GM21390 (cell line): ENCODE measurements around the gene RSAD2.
A peak's percentile ranks its signal among the peaks of the same experiment; 100 is the strongest.
"Not testable (repeated sequence)": the region's sequence is repeated elsewhere in the genome, so short reads cannot be mapped to it uniquely, and the experiment has no call there.

ENCODE experiments used
- ATAC-seq: cut with Tn5 transposase; IDR thresholded peaks from one replicate; pipeline ENCODE4 v1.9.1; 2021; ENCODE audit not compliant: unreplicated experiment

Gene RSAD2, protein sequence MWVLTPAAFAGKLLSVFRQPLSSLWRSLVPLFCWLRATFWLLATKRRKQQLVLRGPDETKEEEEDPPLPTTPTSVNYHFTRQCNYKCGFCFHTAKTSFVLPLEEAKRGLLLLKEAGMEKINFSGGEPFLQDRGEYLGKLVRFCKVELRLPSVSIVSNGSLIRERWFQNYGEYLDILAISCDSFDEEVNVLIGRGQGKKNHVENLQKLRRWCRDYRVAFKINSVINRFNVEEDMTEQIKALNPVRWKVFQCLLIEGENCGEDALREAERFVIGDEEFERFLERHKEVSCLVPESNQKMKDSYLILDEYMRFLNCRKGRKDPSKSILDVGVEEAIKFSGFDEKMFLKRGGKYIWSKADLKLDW

DNA sequence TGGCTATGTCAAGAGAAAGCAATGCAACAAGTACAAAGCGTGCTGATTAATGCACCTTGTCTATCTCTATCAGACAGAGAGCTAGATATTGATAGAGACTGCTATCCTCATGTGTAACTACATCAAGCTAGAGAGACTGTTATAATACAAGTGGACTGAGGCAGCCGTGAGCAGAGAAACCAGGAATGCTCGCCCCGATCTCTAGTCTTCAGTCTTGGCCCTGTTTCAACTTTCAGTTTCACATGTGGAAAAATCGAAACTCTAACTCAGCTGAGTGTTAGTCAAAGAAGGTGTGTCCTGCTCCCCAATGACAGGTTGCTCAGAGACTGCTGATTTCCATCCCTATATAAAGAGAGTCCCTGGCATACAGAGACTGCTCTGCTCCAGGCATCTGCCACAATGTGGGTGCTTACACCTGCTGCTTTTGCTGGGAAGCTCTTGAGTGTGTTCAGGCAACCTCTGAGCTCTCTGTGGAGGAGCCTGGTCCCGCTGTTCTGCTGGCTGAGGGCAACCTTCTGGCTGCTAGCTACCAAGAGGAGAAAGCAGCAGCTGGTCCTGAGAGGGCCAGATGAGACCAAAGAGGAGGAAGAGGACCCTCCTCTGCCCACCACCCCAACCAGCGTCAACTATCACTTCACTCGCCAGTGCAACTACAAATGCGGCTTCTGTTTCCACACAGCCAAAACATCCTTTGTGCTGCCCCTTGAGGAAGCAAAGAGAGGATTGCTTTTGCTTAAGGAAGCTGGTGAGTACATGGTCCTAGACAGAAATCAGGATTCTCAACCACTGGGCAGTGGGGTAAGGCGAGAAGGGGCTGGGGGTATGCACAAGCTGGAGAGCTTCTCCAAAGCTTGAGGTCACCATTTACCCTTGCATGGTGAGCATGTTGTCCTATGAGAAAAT, at the start of gene RSAD2:
Gene RSAD2 (plus strand): TSS at position 376 of the 903 bp plus-strand sequence. CDS start 24 bp downstream, at position 400.
- ATAC-seq = peak; percentile 74

- no peak for ATAC-seq
These were observed 49.3 kb upstream of the RSAD2 start for GRCh38 chr2:6828299-6828584.

DNA sequence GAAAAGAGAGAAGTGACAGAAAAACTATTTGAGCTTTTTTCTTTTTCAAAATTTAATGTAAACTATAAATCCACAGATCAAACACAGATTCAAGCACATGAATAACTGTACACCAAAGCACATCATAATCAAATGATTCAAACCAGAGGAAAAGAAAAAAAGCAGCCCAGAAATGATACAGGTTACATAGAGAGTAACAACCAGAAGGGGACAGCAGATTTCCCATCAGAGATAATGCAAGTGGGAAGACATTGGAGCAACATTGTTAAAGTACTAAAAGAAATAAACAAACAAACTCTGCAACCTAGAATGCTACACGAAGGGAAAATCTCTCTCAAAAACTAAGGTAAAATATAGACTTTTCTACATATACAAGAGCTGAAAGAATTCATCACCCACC, 46.3 kb upstream of the RSAD2 start:
- no peak for ATAC-seq

DNA sequence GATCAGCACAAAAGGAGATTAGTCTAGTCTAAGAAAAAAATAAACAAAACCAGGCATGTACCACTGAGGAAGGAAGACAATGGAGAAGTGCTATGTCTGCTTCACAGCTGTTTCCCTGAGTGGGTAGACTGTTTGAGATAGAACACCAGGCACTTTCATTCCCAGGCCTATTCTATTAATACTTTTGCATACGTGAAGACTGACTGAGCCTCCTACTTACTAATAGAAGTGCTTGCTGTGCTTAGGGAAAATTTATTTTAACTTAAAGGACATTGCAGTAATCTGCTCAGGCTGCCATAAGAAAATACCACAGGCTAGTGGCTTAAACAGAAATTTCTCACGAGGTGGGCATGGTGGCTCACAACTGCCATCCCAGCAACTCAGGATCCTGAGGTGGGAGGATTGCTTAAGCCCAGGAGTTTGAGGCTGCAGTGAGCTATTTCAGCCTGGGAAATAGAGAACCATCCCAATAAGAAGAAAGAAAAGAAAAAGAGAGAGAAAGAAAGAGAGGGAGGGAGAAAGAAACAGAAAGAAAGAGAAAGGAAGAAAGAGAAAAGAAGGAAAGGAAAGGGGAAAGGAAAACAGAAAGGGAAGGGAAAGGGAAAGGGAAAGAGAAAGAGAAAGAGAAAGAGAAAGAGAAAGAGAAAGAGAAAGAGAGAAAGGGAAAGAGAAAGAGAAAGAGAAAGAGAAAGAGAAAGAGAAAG, 44.8 kb upstream of the RSAD2 start:
- no peak for ATAC-seq

GRCh38 chr2:6833300-6833604, 44.3 kb upstream of the RSAD2 start:
- ATAC-seq = no peak

DNA sequence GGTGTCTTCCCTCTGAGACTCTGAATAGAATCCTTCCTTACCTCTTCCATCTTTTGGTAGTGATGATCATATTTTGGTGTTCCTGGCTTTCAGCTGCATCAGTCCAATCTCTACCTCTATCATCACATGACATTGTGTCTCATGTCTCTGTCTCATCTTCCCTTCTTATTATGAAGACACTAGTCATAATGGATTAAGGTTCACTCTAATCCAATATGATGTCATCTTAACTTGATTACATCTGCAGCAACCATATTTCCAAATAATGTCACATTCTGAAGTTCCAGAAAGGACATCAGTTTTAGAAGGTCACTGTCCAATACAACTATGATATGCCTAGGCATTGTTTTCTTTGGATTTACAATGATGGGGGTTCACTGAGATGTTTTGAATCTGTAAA, 43.4 kb upstream of the RSAD2 start:
- no peak for ATAC-seq

- ATAC-seq = no peak
These were observed 42.1 kb upstream of the RSAD2 start for GRCh38 chr2:6835467-6835866.

DNA sequence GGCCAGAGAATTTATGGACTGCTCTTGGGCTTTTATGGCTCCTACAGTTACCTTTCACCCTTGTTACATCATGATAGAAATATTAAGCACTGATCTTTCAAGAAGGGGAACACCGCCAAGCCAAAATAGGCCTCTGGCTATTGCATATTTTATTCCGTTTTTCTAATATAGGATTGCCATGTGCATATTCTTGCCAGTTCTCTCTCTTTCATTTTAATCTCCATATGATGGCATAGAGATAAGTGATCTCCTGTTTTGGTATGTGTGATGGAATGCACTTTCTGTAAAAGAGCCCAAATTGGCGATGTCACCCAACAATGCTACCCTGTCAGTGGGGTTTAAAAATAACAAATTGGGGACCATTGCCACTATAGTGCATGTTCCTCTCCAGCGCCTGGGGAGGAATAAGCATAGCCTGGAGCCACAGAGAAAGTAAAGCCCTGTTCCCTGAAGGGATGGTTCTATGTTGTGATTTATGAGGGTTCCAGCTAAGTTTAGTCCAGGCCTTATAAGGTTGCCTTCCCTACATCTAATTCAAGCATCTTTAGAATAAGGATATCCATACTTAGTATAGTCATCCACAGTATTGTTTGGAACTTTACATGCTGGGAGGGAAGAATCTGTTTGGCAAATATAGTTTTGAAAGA, 38.8 kb upstream of the RSAD2 start:
- no peak for ATAC-seq

- ATAC-seq = no peak
These were observed 35.9 kb upstream of the RSAD2 start for GRCh38 chr2:6841537-6842287.

- ATAC-seq = no peak
These were observed 32.3 kb upstream of the RSAD2 start for GRCh38 chr2:6845312-6845711.

DNA sequence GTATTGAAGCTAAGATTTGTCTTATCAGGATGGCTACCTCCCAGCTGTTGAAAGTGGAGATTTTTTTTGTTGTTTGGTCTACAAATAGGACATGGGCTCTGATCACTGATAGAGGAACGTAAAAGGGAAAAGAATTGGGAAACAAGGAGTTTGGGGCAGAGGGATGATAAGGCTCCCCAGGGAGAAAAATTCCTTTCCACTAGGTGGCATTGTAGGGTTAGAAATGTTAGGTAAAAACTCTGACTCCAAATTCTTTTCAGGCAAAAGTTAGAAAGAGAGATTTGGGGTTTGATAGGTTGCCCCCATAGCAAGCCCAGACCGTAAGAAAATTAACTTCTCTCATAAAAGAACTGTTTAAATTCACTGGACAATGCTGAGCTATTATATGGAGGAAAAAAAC, 31.7 kb upstream of the RSAD2 start:
- ATAC-seq = no peak

GRCh38 chr2:6846540-6846939, 31.0 kb upstream of the RSAD2 start:
- no peak for ATAC-seq

DNA sequence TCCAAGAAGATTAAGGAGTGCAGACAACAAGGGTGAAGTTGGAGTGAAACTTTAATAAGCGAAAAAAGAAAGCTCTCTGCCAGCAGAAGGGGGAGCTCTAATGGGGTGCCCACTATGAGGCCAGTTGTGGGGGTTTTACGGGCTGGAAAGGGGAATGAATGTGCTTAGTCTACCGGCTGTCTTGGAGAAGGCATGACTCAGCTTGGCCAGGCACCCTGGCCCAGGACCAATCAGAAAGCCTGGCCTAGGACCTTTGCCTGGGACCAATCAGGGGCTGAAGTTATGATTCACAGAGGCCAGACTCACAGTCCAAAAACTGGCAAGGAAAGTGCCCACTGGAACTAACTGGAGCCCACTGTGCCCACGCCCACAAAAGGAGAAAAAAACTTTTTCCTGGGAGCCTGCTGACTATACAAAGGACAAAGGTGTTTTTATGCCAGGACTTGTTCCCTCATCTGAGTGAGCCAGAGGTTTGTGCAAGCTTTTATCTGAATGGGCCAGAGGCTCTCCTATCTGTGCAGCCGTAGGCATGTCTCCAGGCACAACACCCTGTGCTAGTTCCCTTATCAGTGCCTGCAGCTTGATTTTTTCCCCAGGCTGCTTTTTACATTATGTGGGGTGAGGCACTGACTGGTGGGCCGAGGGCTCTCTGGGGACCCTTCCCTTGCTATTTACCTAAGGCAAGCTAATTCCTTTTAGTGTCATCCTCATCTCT, 30.5 kb upstream of the RSAD2 start:
- ATAC-seq = no peak

- ATAC-seq = no peak
These were observed 25.4 kb upstream of the RSAD2 start for GRCh38 chr2:6852195-6852594.

DNA sequence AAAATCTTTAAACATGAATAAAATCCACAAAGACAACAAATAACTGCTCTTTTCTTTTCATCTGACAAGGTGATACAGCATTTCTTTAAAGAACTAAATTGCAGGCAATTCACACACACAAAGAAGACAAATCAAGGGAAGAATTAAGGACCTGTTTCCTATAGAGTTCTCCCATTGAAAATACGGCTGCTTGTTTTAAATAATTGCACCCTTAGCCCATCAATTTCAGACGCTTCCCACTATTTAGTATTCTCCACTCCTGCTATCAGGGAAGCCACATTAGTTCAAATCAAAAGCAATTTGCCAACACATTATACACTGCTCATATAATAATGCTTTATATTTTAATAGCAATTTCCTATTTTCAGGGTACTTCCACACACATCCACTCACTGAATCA, 23.2 kb upstream of the RSAD2 start:
- no peak for ATAC-seq

GRCh38 chr2:6855860-6856547, 21.6 kb upstream of the RSAD2 start:
- ATAC-seq = no peak

DNA sequence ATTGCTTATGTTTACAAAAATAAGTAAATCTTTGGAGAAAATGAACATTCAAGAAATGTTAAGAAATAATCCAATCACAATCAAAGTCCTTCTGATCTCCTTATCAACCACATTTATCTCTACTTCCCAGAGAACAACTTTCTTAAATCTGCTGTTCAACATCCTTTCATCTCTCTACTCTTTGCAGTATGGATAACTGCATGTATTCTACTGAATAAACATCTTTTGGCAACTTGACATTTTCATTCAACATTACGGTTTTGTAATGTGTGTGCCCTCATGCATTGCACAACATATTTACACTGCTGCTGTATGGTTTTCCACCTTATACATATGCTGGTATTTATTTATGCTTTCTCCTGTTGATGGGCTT, 21.0 kb upstream of the RSAD2 start:
- ATAC-seq = no peak

GRCh38 chr2:6858466-6859027, 19.0 kb upstream of the RSAD2 start:
- not testable (repeated sequence) for ATAC-seq

- ATAC-seq = no peak
These were observed 17.3 kb upstream of the RSAD2 start for GRCh38 chr2:6860296-6860695.
